Activated CD4-positive, alpha-beta T cell treated with anti-CD3 and anti-CD28 coated beads, Interleukin-2, amount 50 U/mL, for 48 hours (primary cell): Measurements from ENCODE around the gene HTT.

Source experiments
- DNase-seq, 2 experiments: peaks; one replicate each; pipeline ENCODE4 v3.0.0-alpha.2; 2020

HTT gene

GRCh38 chr4:3280466-3280865 is 206.0 kb downstream of the HTT start:
- DNase-seq = no peak

GRCh38 chr4:3283483-3283882 is 209.0 kb downstream of the HTT start:
- no peak for DNase-seq

- DNase-seq = no peak
Measured at GRCh38 chr4:3283916-3284315, 209.4 kb downstream of the HTT start.

- no peak for DNase-seq
Measured at GRCh38 chr4:3284734-3285557, 210.5 kb downstream of the HTT start.

GRCh38 chr4:3285558-3286334 is 211.3 kb downstream of the HTT start:
- DNase-seq = no peak

GRCh38 chr4:3286335-3287175 is 212.1 kb downstream of the HTT start:
- no peak for DNase-seq

GRCh38 chr4:3287271-3287971 is 212.9 kb downstream of the HTT start:
- DNase-seq = no peak

GRCh38 chr4:3287972-3288570 is 213.6 kb downstream of the HTT start:
- DNase-seq = no peak

GRCh38 chr4:3288571-3289094 is 214.2 kb downstream of the HTT start:
- no peak for DNase-seq

GRCh38 chr4:3290476-3290875 is 216.0 kb downstream of the HTT start:
- no peak for DNase-seq

- no peak for DNase-seq
Measured at GRCh38 chr4:3290889-3291321, 216.4 kb downstream of the HTT start.

- no peak for DNase-seq
Measured at GRCh38 chr4:3291411-3291968, 217.0 kb downstream of the HTT start.

- peak; percentile 37 to 43 for DNase-seq
Measured at GRCh38 chr4:3291969-3292570, 217.6 kb downstream of the HTT start.

GRCh38 chr4:3292571-3293400 is 218.3 kb downstream of the HTT start, which contains the start of gene RGS12:
RGS12 (plus strand) TSS chr4:3293021; CDS start chr4:3316171, 23,150 bp downstream.
- DNase-seq = peak; percentile 95 to 96
